Measurements from ENCODE around the gene PHYHIPL.

The PHYHIPL gene

GRCh38 chr10:59176241-59177030 lies at the start of gene PHYHIPL:
TSS of gene PHYHIPL (plus strand) at chr10:59176643. CDS start at chr10:59176854, 211 bp downstream.
- Histone ChIP-seq H3K4me1 (ENCODE audit: control insufficient read depth, insufficient read depth, low read length) (peaks cover 3% of the 10 kb centered on the region; the same call in 1 of the 2 replicates), H3K9me3 (ENCODE audit: control insufficient read depth, insufficient read depth, low read depth, low read length) (no peaks in the 10 kb centered on the region), H3K4me3 (ENCODE audit: low read depth, low read length) (peak within 1 kb of the TSS; percentile 43), H3K27ac (ENCODE audit: extremely low read depth, low read depth, low read length) (no peak within 1 kb of the TSS), H3K36me3 (ENCODE audit: control insufficient read depth in 2 of 2, insufficient read depth in 1 of 2, low read length in 2 of 2) (no peaks in the 10 kb centered on the region)
- CTCF ChIA-PET = no interaction called here
- POLR2A ChIA-PET = no interaction called here
- TF ChIP-seq ZNF24 (tag by site-specific recombination; IDR thresholded peaks at IDR 0.05) (no peak), MEIS1 (CRISPR knock-in tag; IDR thresholded peaks at IDR 0.05; ENCODE audit: borderline replicate concordance) (no peak), EGR2 (tag by site-specific recombination; IDR thresholded peaks at IDR 0.05; ENCODE audit: low read depth) (no peak), ZSCAN23 (tag by site-specific recombination; IDR thresholded peaks at IDR 0.05) (no peak), ZFP41 (tag by site-specific recombination; IDR thresholded peaks at IDR 0.05; ENCODE audit: borderline replicate concordance) (no peak), ZNF341 (tag by site-specific recombination; IDR thresholded peaks at IDR 0.05; ENCODE audit: low read depth) (peak; percentile 77), ZNF223 (tag by site-specific recombination; IDR thresholded peaks at IDR 0.05) (no peak), ZSCAN16 (tag by site-specific recombination; IDR thresholded peaks at IDR 0.05) (no peak), ZNF776 (tag by site-specific recombination; IDR thresholded peaks at IDR 0.05; ENCODE audit: borderline replicate concordance) (no peak), SP2 (tag by site-specific recombination; IDR thresholded peaks at IDR 0.05) (0 out of 2 replicates have a peak, but pooled peaks have one; percentile 5), ZNF585B (tag by site-specific recombination; IDR thresholded peaks at IDR 0.05) (no peak), BCL11B (tag by site-specific recombination; IDR thresholded peaks at IDR 0.05; ENCODE audit: low read depth) (no peak), ZFP37 (tag by site-specific recombination; IDR thresholded peaks at IDR 0.05) (peak; percentile 72; the same call in 1 of the 2 replicates), KLF16 (tag by site-specific recombination; IDR thresholded peaks at IDR 0.05) (no peak; the same call in 1 of the 2 replicates), ZNF140 (tag by site-specific recombination; IDR thresholded peaks at IDR 0.05) (no peak), ZNF677 (tag by site-specific recombination; IDR thresholded peaks at IDR 0.05) (no peak), ZNF670 (tag by site-specific recombination; IDR thresholded peaks at IDR 0.05; ENCODE audit: low read depth) (no peak), GFI1B (tag by site-specific recombination; IDR thresholded peaks at IDR 0.05) (no peak), ZNF501 (tag by site-specific recombination; IDR thresholded peaks at IDR 0.05) (no peak), ZBTB21 (tag by site-specific recombination; IDR thresholded peaks at IDR 0.05) (no peak), ZNF248 (tag by site-specific recombination; IDR thresholded peaks at IDR 0.05) (no peak), ZSCAN18 (tag by site-specific recombination; IDR thresholded peaks at IDR 0.05) (no peak), ZNF274 (IDR thresholded peaks at IDR 0.05; ENCODE audit: low read length) (no peak), ZNF274 (tag by site-specific recombination; IDR thresholded peaks at IDR 0.05; ENCODE audit: borderline replicate concordance) (no peak), ZNF621 (tag by site-specific recombination; IDR thresholded peaks at IDR 0.05) (no peak)
- TF ChIP-seq, protein P1, sequence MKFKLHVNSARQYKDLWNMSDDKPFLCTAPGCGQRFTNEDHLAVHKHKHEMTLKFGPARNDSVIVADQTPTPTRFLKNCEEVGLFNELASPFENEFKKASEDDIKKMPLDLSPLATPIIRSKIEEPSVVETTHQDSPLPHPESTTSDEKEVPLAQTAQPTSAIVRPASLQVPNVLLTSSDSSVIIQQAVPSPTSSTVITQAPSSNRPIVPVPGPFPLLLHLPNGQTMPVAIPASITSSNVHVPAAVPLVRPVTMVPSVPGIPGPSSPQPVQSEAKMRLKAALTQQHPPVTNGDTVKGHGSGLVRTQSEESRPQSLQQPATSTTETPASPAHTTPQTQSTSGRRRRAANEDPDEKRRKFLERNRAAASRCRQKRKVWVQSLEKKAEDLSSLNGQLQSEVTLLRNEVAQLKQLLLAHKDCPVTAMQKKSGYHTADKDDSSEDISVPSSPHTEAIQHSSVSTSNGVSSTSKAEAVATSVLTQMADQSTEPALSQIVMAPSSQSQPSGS (tag by site-specific recombination; IDR thresholded peaks at IDR 0.05; ENCODE audit: low read depth) = no peak
- TF ChIP-seq, protein P2, sequence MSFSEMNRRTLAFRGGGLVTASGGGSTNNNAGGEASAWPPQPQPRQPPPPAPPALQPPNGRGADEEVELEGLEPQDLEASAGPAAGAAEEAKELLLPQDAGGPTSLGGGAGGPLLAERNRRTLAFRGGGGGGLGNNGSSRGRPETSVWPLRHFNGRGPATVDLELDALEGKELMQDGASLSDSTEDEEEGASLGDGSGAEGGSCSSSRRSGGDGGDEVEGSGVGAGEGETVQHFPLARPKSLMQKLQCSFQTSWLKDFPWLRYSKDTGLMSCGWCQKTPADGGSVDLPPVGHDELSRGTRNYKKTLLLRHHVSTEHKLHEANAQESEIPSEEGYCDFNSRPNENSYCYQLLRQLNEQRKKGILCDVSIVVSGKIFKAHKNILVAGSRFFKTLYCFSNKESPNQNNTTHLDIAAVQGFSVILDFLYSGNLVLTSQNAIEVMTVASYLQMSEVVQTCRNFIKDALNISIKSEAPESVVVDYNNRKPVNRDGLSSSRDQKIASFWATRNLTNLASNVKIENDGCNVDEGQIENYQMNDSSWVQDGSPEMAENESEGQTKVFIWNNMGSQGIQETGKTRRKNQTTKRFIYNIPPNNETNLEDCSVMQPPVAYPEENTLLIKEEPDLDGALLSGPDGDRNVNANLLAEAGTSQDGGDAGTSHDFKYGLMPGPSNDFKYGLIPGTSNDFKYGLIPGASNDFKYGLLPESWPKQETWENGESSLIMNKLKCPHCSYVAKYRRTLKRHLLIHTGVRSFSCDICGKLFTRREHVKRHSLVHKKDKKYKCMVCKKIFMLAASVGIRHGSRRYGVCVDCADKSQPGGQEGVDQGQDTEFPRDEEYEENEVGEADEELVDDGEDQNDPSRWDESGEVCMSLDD (tag by site-specific recombination; IDR thresholded peaks at IDR 0.05) = peak; percentile 20; the same call in 1 of the 2 replicates
- TF ChIP-seq, protein P3, sequence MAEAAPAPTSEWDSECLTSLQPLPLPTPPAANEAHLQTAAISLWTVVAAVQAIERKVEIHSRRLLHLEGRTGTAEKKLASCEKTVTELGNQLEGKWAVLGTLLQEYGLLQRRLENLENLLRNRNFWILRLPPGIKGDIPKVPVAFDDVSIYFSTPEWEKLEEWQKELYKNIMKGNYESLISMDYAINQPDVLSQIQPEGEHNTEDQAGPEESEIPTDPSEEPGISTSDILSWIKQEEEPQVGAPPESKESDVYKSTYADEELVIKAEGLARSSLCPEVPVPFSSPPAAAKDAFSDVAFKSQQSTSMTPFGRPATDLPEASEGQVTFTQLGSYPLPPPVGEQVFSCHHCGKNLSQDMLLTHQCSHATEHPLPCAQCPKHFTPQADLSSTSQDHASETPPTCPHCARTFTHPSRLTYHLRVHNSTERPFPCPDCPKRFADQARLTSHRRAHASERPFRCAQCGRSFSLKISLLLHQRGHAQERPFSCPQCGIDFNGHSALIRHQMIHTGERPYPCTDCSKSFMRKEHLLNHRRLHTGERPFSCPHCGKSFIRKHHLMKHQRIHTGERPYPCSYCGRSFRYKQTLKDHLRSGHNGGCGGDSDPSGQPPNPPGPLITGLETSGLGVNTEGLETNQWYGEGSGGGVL (tag by site-specific recombination; IDR thresholded peaks at IDR 0.05) = peak; percentile 49
- TF ChIP-seq, protein P4, sequence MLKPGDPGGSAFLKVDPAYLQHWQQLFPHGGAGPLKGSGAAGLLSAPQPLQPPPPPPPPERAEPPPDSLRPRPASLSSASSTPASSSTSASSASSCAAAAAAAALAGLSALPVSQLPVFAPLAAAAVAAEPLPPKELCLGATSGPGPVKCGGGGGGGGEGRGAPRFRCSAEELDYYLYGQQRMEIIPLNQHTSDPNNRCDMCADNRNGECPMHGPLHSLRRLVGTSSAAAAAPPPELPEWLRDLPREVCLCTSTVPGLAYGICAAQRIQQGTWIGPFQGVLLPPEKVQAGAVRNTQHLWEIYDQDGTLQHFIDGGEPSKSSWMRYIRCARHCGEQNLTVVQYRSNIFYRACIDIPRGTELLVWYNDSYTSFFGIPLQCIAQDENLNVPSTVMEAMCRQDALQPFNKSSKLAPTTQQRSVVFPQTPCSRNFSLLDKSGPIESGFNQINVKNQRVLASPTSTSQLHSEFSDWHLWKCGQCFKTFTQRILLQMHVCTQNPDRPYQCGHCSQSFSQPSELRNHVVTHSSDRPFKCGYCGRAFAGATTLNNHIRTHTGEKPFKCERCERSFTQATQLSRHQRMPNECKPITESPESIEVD (tag by site-specific recombination; IDR thresholded peaks at IDR 0.05) = no peak
